ENCODE measurements around the gene MAP3K9.

Gene MAP3K9

DNA sequence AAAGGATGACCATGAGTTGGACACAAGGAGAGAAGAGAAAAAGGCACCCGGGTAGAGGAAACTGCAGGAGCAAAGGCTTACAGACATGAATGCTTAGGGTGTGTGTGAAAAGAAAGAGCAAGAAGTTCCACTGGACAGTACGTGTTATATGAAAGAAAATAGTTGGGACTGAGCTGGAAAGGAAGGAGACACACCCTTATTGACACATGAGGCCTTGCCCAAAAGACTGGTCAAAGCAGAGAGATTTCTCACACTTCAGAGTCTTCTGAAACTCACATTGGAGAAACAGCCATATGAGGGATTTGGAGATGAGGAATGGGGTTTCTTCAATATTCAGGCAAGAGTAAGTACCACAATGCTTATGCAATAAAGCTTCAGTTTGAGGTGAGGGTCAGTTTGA, 111.6 kb downstream of the MAP3K9 start:
- no peak for DNase-seq (ENCODE audit: low read depth)

DNA sequence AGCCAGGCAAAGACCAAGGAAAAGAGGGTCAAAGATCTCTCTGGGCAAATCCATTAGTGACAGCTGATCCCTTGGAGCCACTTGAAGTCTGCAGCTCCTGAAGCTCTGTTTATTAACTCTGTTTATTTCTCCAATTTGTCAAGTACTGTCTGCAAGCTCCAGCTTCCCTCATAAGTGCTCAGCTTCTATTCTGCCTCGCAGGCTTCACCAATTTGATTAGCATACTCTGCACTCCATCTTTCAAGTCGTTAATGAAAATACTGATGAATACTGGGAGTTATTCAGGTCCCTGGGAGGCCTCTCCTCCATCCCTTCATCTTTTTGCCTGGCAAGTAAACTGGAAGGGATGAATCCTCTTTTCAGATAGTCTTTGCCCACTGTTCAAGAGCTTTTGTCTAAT, 113.3 kb downstream of the MAP3K9 start:
- no peak for DNase-seq (ENCODE audit: low read depth)

GRCh38 chr14:70692210-70692609, 117.1 kb downstream of the MAP3K9 start:
- DNase-seq (ENCODE audit: low read depth) = no peak

DNA sequence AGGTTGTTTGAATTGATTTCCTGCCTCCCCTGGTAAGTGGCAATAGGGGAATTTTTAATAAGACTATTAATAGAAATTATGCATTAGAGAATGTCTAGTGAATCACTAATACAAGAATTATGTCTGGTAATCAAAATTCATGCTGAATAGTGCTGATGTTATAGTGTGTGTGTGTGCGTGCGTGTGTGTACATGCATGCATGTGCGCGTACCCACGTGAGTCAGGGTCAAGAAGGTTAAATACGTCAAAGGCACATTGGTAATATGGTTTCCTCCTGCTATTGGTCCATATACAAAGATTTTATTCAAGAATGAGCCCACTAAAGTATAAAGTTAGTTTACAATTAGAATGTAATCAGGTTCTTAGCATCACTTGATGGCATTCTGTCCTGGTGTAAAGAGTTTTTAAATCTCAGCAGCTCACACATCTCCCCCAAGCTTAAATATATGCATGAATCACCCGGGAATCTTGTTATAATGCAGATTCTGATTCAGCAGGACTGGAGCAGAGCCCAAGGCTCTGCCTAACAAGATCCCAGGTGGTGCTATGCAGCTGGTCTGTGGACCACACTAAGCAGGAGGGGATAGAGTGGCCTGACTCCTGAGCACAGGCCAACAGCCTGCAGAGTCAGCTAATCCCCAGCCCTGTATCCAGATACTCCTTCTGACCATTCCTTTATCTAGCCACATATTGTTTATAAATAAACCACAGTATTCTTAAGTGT, 123.7 kb downstream of the MAP3K9 start:
- no peak for DNase-seq (ENCODE audit: low read depth)

DNA sequence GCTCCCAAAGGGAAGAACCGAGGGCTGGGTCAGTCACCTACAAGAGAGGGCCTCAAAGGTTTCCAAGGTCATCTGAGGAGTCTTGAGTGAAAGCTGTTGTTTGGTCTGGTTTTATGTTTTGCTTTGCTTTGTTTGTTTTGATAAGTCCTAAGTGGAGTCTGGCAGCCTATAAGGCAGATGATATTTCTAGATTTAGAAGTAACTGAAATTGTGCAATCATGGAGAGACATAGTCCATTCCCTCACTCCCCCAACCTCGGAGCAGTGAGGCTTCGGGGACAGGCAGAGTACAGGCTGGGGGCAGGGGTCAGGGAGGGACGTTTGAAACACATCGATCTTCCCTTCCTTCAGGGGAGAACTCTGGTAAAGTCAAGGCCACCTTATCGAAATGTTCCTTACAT, 125.3 kb downstream of the MAP3K9 start:
- no peak for DNase-seq (ENCODE audit: low read depth)

DNA sequence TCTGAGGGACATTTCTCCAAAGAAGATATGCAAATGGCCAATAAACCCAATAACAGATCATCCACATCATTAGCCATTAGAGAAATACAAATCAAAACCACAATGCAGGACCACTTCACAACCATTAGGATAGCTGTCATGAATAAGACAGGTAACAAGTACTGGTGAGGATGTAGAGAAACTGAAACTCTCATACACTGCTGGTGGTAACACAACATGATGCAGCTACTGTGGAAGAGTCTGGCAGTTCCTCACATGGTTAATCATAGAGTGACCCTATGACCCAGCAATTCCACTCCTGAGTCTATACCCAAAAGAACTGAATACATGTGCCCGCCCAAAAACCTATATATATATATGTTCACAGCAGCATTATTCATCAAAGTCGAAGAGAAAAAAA, 128.6 kb downstream of the MAP3K9 start:
- DNase-seq (ENCODE audit: low read depth) = no peak

- DNase-seq (ENCODE audit: low read depth) = no peak
Observed at GRCh38 chr14:70677341-70677740, 132.0 kb downstream of the MAP3K9 start.

Measured in activated T-cell treated with anti-CD3 and anti-CD28 coated beads for 48 hours (primary cell).